Body of pancreas (tissue), 4 donors: ENCODE results near the gene COL6A1.

Experiments
- CTCF ChIP-seq, 7 experiments: fragments of 450-650 bp in 4 of 7; fragments of 200-600 bp in 3 of 7; sonication (generic) in 3 of 7; IDR thresholded peaks; one replicate each; pipeline ENCODE4 v1.5.1; 2016 to 2019; ENCODE audit warnings: antibody characterized with exemption in 7 of 7
- POLR2A ChIP-seq, 3 donors: fragments of 450-650 bp; IDR thresholded peaks; one replicate each; pipeline ENCODE4 v1.6.1; 2016; ENCODE audit warnings: antibody characterized with exemption in 3 of 3, mild to moderate bottlenecking in 2 of 3

DNA sequence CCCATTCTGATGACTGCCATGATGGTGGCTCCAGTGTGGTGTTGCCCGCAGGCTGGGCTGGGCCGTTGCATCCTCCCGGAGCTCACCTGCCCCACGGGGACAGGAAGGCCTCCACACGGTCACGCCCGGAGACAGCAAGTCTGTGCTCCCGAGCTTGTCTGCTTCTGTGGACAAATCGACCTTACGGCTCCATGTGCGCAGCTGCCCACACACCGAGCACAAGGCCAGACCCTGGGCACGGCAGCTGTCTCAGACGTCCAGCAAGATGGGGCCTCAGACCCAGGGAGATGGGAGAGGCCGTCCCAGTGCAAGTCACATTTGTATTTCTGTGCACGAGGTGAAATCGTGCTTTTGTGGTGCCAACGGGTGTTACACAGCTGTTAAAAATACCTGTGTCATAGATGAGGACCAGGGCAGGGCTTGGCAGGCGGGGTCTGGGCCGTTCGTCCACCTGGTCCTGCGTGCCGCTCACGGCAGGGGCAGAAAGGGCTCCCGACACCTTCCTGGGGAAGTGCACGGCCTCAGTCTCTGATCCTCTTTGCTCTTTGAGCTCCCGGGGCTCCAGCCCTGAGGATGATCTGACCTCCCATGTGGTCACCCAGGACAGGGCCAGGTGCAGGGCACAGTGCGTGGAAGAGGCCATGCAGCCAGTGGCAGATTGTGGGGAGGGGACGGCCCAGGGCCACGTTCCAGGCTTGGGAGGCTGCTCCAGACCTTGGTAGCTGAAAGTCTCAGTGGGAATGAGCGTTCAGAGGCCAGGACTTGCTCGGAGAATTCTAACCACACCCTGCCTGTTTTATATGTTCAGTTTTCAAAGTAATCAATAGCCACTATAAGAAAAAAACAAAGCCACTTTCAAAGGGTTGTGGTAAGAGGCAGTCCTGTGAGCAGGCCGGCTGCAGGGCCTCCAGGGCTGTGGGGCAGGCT, 13.5 kb downstream of the COL6A1 start:
- TF ChIP-seq CTCF (IDR thresholded peaks at IDR 0.05) = no peak
- no peak for TF ChIP-seq POLR2A (IDR thresholded peaks at IDR 0.05)
